HEK293 (cell line): ENCODE data around the gene PRUNE2.

Source experiments
- CTCF ChIA-PET: fragments of 350-600 bp; formaldehyde crosslinking; extraction: SDS; loops from one replicate; lab custom pipeline; 2021; ENCODE audit warnings: antibody characterized with exemption; lab: Yijun Ruan, JAX
- POLR2A ChIA-PET: fragments of 300-600 bp; formaldehyde crosslinking; extraction: SDS; loops from one replicate; lab custom pipeline; 2020; ENCODE audit warnings: antibody characterized with exemption, inconsistent platforms; lab: Yijun Ruan, JAX
- H3K27ac ChIP-seq: fragments of 200-500 bp; sonication (Bioruptor generic); 2 replicates; pipeline ENCODE4 v1.5.1; 2014; ENCODE audit warnings: low read depth, low read length, control low read depth, inconsistent platforms; ENCODE audit errors: extremely low read depth
- H3K36me3 ChIP-seq, 2 experiments: fragments of 200-500 bp in 1 of 2; sonication (Bioruptor generic) in 1 of 2; 1 replicate in 1 of 2; 2 replicates in 1 of 2; pipeline ENCODE4 v1.5.1; 2014 to 2017; ENCODE audit warnings: inconsistent platforms in 2 of 2, low read length in 2 of 2; ENCODE audit not compliant: control insufficient read depth in 2 of 2, insufficient read depth in 1 of 2
- H3K4me1 ChIP-seq: fragments of 200-500 bp; sonication (Bioruptor generic); 2 replicates; pipeline ENCODE4 v1.5.1; 2014; ENCODE audit warnings: mild to moderate bottlenecking, low read length, inconsistent platforms; ENCODE audit not compliant: control insufficient read depth, insufficient read depth
- H3K4me3 ChIP-seq: 2 replicates; pipeline ENCODE4 v1.5.1; 2011; ENCODE audit warnings: low read depth, mild to moderate bottlenecking, control low read depth, low read length, moderate library complexity
- H3K9me3 ChIP-seq: fragments of 200-500 bp; sonication (Bioruptor generic); 2 replicates; pipeline ENCODE4 v1.5.1; 2014; ENCODE audit warnings: low read depth, low read length, inconsistent platforms; ENCODE audit not compliant: control insufficient read depth, insufficient read depth
- GLI4 ChIP-seq: fragments of 450-650 bp; formaldehyde crosslinking; IDR thresholded peaks from 2 replicates; pipeline ENCODE4 v1.5.1; 2016; ENCODE audit warnings: missing biosample characterization, missing genetic modification characterization
- HOXD13 ChIP-seq: sonication (generic); formaldehyde crosslinking; IDR thresholded peaks from 2 replicates; pipeline ENCODE4 v1.8.0; 2022; ENCODE audit warnings: missing genetic modification reagents, borderline replicate concordance
- KLF10 ChIP-seq: fragments of 450-650 bp; IDR thresholded peaks from 2 replicates; pipeline ENCODE4 v1.5.1; 2018; ENCODE audit warnings: missing biosample characterization, mild to moderate bottlenecking, missing genetic modification characterization
- KLF16 ChIP-seq: fragments of 450-650 bp; formaldehyde crosslinking; IDR thresholded peaks from 2 replicates; pipeline ENCODE4 v1.5.1; 2017; ENCODE audit warnings: missing biosample characterization, missing genetic modification characterization
- SP3 ChIP-seq: fragments of 450-650 bp; formaldehyde crosslinking; IDR thresholded peaks from 2 replicates; pipeline ENCODE4 v1.5.1; 2016; ENCODE audit warnings: missing biosample characterization, missing genetic modification characterization
- ZBTB17 ChIP-seq: fragments of 450-650 bp; formaldehyde crosslinking; IDR thresholded peaks from 2 replicates; pipeline ENCODE4 v1.5.1; 2016; ENCODE audit warnings: missing biosample characterization, missing genetic modification characterization
- ZBTB48 ChIP-seq: fragments of 450-650 bp; formaldehyde crosslinking; IDR thresholded peaks from 2 replicates; pipeline ENCODE4 v1.5.1; 2016; ENCODE audit warnings: missing biosample characterization, missing genetic modification characterization
- ZFP37 ChIP-seq: fragments of 450-650 bp; formaldehyde crosslinking; IDR thresholded peaks from 2 replicates; pipeline ENCODE4 v1.5.1; 2016; ENCODE audit warnings: missing biosample characterization, missing genetic modification characterization
- ZNF174 ChIP-seq: fragments of 450-650 bp; formaldehyde crosslinking; IDR thresholded peaks from 2 replicates; pipeline ENCODE4 v1.5.0; 2017; ENCODE audit warnings: missing biosample characterization, mild to moderate bottlenecking, missing genetic modification characterization
- ZNF18 ChIP-seq: fragments of 450-650 bp; formaldehyde crosslinking; IDR thresholded peaks from 2 replicates; pipeline ENCODE4 v1.5.1; 2016; ENCODE audit warnings: missing biosample characterization, missing genetic modification characterization
- ZNF214 ChIP-seq: fragments of 450-650 bp; formaldehyde crosslinking; IDR thresholded peaks from 2 replicates; pipeline ENCODE4 v1.5.1; 2017; ENCODE audit warnings: missing biosample characterization, mild to moderate bottlenecking, missing genetic modification characterization, borderline replicate concordance
- ZNF239 ChIP-seq: fragments of 450-650 bp; formaldehyde crosslinking; IDR thresholded peaks from 2 replicates; pipeline ENCODE4 v1.5.1; 2016; ENCODE audit warnings: missing biosample characterization, missing genetic modification characterization
- ZNF302 ChIP-seq: fragments of 450-650 bp; formaldehyde crosslinking; IDR thresholded peaks from 2 replicates; pipeline ENCODE4 v1.5.1; 2016; ENCODE audit warnings: missing biosample characterization, missing genetic modification characterization, low read depth
- ZNF341 ChIP-seq: fragments of 450-650 bp; formaldehyde crosslinking; IDR thresholded peaks from 2 replicates; pipeline ENCODE4; 2016; ENCODE audit warnings: low read depth, missing biosample characterization, missing genetic modification characterization
- ZNF423 ChIP-seq: fragments of 450-650 bp; formaldehyde crosslinking; IDR thresholded peaks from 2 replicates; pipeline ENCODE4 v1.5.1; 2016; ENCODE audit warnings: missing biosample characterization, missing genetic modification characterization
- ZNF426 ChIP-seq: fragments of 450-650 bp; formaldehyde crosslinking; IDR thresholded peaks from 2 replicates; pipeline ENCODE4 v1.5.1; 2017; ENCODE audit warnings: missing biosample characterization, missing genetic modification characterization, mild to moderate bottlenecking, inconsistent platforms, moderate library complexity
- ZNF449 ChIP-seq: fragments of 450-650 bp; formaldehyde crosslinking; IDR thresholded peaks from 2 replicates; pipeline ENCODE4 v1.5.1; 2017; ENCODE audit warnings: missing biosample characterization, mild to moderate bottlenecking, missing genetic modification characterization, moderate library complexity
- ZNF571 ChIP-seq: fragments of 450-650 bp; formaldehyde crosslinking; IDR thresholded peaks from 2 replicates; pipeline ENCODE4 v1.5.0; 2017; ENCODE audit warnings: missing biosample characterization, missing genetic modification characterization
- ZNF792 ChIP-seq: fragments of 450-650 bp; formaldehyde crosslinking; IDR thresholded peaks from 2 replicates; pipeline ENCODE4 v1.5.1; 2016; ENCODE audit warnings: missing biosample characterization, missing genetic modification characterization
- ZNF837 ChIP-seq: fragments of 450-650 bp; formaldehyde crosslinking; IDR thresholded peaks from 2 replicates; pipeline ENCODE4 v1.5.1; 2016; ENCODE audit warnings: missing biosample characterization, missing genetic modification characterization
- ZXDB ChIP-seq: fragments of 450-650 bp; formaldehyde crosslinking; IDR thresholded peaks from 2 replicates; pipeline ENCODE4 v1.5.1; 2016; ENCODE audit warnings: missing biosample characterization, missing genetic modification characterization
- TF ChIP-seq, protein P1 (sequence below): fragments of 450-650 bp; formaldehyde crosslinking; optimal IDR thresholded peaks from 2 replicates; pipeline ENCODE3; 2016; ENCODE audit warnings: missing biosample characterization, mild to moderate bottlenecking, missing genetic modification characterization
- TF ChIP-seq, protein P2 (sequence below): fragments of 450-650 bp; formaldehyde crosslinking; IDR thresholded peaks from 2 replicates; pipeline ENCODE4 v1.5.1; 2016; ENCODE audit warnings: missing biosample characterization, missing genetic modification characterization

Gene PRUNE2

GRCh38 chr9:76703270-76703669 lies 202.6 kb downstream of the PRUNE2 start:
- Histone ChIP-seq H3K9me3 (no peaks in the 10 kb centered on the region), H3K36me3 (no peaks in the 10 kb centered on the region), H3K4me1 (no peaks in the 10 kb centered on the region; the same call in 1 of the 2 replicates), H3K27ac (no peak overlapping the region), H3K4me3 (no peak overlapping the region)
- ChIA-PET CTCF (interaction anchor here (1.1 to 6.7 kb wide), 10 partner anchors 40 to 1518 kb away, joined by 3 to 77 read pairs (median 4); partner anchors contain the start of gene GCNT1), POLR2A (no interaction called here)
- TF ChIP-seq ZNF239 (tag by site-specific recombination) (no peak), HOXD13 (CRISPR knock-in tag) (no peak), ZXDB (tag by site-specific recombination) (no peak), ZNF341 (tag by site-specific recombination) (no peak), ZNF423 (tag by site-specific recombination) (no peak), ZNF18 (tag by site-specific recombination) (no peak)
- TF ChIP-seq, protein P1, sequence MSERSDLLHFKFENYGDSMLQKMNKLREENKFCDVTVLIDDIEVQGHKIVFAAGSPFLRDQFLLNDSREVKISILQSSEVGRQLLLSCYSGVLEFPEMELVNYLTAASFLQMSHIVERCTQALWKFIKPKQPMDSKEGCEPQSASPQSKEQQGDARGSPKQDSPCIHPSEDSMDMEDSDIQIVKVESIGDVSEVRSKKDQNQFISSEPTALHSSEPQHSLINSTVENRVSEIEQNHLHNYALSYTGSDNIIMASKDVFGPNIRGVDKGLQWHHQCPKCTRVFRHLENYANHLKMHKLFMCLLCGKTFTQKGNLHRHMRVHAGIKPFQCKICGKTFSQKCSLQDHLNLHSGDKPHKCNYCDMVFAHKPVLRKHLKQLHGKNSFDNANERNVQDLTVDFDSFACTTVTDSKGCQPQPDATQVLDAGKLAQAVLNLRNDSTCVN, result no peak

DNA sequence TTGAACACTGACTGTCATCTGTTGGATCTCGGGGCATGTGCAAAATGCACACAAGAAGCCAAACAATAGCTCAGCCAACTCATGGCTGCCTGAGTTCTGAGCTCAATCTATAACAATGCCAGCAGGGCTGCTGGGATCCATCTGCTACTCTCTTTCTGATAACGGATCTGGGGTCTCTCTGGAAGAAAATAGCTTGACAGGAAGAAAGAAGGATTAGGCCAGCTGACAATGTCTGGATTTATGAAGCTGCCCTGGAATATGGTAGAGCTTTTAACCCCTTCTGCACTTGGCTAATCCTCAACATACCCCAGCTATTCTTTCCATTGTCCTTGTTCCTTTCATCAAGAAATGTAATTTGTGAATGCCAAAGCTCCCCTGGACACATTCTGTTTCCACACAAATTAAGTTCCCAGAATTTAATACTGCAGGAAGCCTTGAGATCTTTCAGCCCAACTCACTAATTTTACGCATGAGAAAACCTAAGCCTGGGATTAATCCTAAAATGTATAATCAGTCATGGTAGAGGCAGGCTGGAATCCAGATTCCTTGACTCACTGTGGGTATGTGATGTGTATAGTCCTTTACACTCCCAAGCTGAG lies 204.4 kb downstream of the PRUNE2 start:
- TF ChIP-seq ZNF449 (tag by site-specific recombination) (no peak), ZNF837 (tag by site-specific recombination) (no peak), ZNF302 (tag by site-specific recombination) (no peak), GLI4 (no peak), ZFP37 (tag by site-specific recombination) (no peak), KLF16 (tag by site-specific recombination) (no peak), KLF10 (tag by site-specific recombination) (no peak), ZBTB17 (no peak), ZNF214 (tag by site-specific recombination) (no peak), ZNF426 (no peak), ZNF174 (no peak), SP3 (tag by site-specific recombination) (no peak), ZNF792 (tag by site-specific recombination) (no peak), ZNF571 (tag by site-specific recombination) (no peak), ZBTB48 (tag by site-specific recombination) (no peak)
- TF ChIP-seq, protein P1, result no peak
- TF ChIP-seq, protein P2, sequence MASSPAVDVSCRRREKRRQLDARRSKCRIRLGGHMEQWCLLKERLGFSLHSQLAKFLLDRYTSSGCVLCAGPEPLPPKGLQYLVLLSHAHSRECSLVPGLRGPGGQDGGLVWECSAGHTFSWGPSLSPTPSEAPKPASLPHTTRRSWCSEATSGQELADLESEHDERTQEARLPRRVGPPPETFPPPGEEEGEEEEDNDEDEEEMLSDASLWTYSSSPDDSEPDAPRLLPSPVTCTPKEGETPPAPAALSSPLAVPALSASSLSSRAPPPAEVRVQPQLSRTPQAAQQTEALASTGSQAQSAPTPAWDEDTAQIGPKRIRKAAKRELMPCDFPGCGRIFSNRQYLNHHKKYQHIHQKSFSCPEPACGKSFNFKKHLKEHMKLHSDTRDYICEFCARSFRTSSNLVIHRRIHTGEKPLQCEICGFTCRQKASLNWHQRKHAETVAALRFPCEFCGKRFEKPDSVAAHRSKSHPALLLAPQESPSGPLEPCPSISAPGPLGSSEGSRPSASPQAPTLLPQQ (tag by site-specific recombination), result no peak
- TF ChIP-seq, all 188 proteins: peak for 0
- H3K9me3 ChIP-seq, result no peaks in the 10 kb centered on the region
- no peak overlapping the region for H3K4me3 ChIP-seq
- CTCF ChIA-PET, result interaction anchor here (0.7 to 6.7 kb wide), 10 partner anchors 25 to 399 kb away, joined by 3 to 77 read pairs (median 4); partner anchors contain the start of gene GCNT1
- peaks cover 3% of the 10 kb centered on the region for H3K4me1 ChIP-seq
- no peaks in the 10 kb centered on the region for H3K36me3 ChIP-seq
- POLR2A ChIA-PET, result no interaction called here
- H3K27ac ChIP-seq, result no peak overlapping the region
